Measurements from ENCODE around the gene EVC. TPM values are rescaled to one million over a fixed set of nuclear protein-coding genes. Genes with fewer than 3 reads are reported as not detected.

The EVC gene
- total RNA-seq, 1 experiment from 2014 or later: 29.0 TPM

GRCh38 chr4:5784960-5785611 lies 74.1 kb downstream of the EVC start:
- H3K36me3 Mint-ChIP-seq (ENCODE audit: insufficient read depth, unreplicated experiment): peaks cover 70% of the 10 kb centered on the region
- no peak overlapping the region for H3K4me3 Mint-ChIP-seq (ENCODE audit: unreplicated experiment)
- TF ChIP-seq CTCF (IDR thresholded peaks at IDR 0.05; ENCODE audit: unreplicated experiment): no peak
- DNase-seq (ENCODE audit: unreplicated experiment): no peak
- H3K9me3 Mint-ChIP-seq (ENCODE audit: unreplicated experiment): no peaks in the 10 kb centered on the region
- ChIA-PET POLR2A (interaction anchor here (1.7 kb wide), 1 partner anchor 12 kb away, joined by 8 read pairs; no protein-coding TSS in a partner anchor), CTCF (interaction anchor here (1.0 to 1.2 kb wide), 2 partner anchors 11 to 385 kb away, joined by 3 read pairs; no protein-coding TSS in a partner anchor)
- BruUV-seq (replicated peaks): no TSS peak
- H3K4me1 Mint-ChIP-seq (ENCODE audit: insufficient read depth, unreplicated experiment): peaks cover 9% of the 10 kb centered on the region
- intact Hi-C loops (cut with micrococcal nuclease): no loop called here
- H3K27me3 Mint-ChIP-seq (ENCODE audit: insufficient read depth, unreplicated experiment): no peaks in the 10 kb centered on the region
- no peak overlapping the region for H3K27ac Mint-ChIP-seq (ENCODE audit: low read depth, unreplicated experiment)

- ChIA-PET CTCF (interaction anchor here (0.8 to 1.2 kb wide), 3 partner anchors 12 to 771 kb away, joined by 3 read pairs; no protein-coding TSS in a partner anchor), POLR2A (interaction anchor here (1.0 to 1.7 kb wide), 4 partner anchors 13 to 75 kb away, joined by 3 to 8 read pairs (median 4); partner anchors contain the start of gene EVC)
- no TSS peak for BruUV-seq (replicated peaks)
- Mint-ChIP-seq H3K4me3 (ENCODE audit: unreplicated experiment) (no peak overlapping the region), H3K27ac (ENCODE audit: low read depth, unreplicated experiment) (peak overlapping the region; percentile 58), H3K9me3 (ENCODE audit: unreplicated experiment) (no peaks in the 10 kb centered on the region), H3K36me3 (ENCODE audit: insufficient read depth, unreplicated experiment) (peaks cover 78% of the 10 kb centered on the region), H3K27me3 (ENCODE audit: insufficient read depth, unreplicated experiment) (no peaks in the 10 kb centered on the region), H3K4me1 (ENCODE audit: insufficient read depth, unreplicated experiment) (peaks cover 9% of the 10 kb centered on the region)
- intact Hi-C loops (cut with micrococcal nuclease): loop anchor here (2.0 kb wide), 1 partner anchor 27 kb away; no protein-coding TSS in a partner anchor
- no peak for TF ChIP-seq CTCF (IDR thresholded peaks at IDR 0.05; ENCODE audit: unreplicated experiment)
- peak; percentile 69 for DNase-seq (ENCODE audit: unreplicated experiment)
Measured at GRCh38 chr4:5785806-5786680, 75.0 kb downstream of the EVC start.

GRCh38 chr4:5787311-5787710 lies 76.3 kb downstream of the EVC start:
- Mint-ChIP-seq H3K27me3 (ENCODE audit: insufficient read depth, unreplicated experiment) (no peaks in the 10 kb centered on the region), H3K4me1 (ENCODE audit: insufficient read depth, unreplicated experiment) (peaks cover 9% of the 10 kb centered on the region), H3K9me3 (ENCODE audit: unreplicated experiment) (no peaks in the 10 kb centered on the region), H3K27ac (ENCODE audit: low read depth, unreplicated experiment) (no peak overlapping the region), H3K36me3 (ENCODE audit: insufficient read depth, unreplicated experiment) (peaks cover 74% of the 10 kb centered on the region), H3K4me3 (ENCODE audit: unreplicated experiment) (no peak overlapping the region)
- DNase-seq (ENCODE audit: unreplicated experiment): no peak
- TF ChIP-seq CTCF (IDR thresholded peaks at IDR 0.05; ENCODE audit: unreplicated experiment): no peak
- POLR2A ChIA-PET: interaction anchor here (0.7 kb wide), 1 partner anchor 162 kb away, joined by 3 read pairs; no protein-coding TSS in a partner anchor
- intact Hi-C loops (cut with micrococcal nuclease): loop anchor here (2.0 kb wide), 1 partner anchor 29 kb away; no protein-coding TSS in a partner anchor
- no TSS peak for BruUV-seq (replicated peaks)
- CTCF ChIA-PET: interaction anchor here (0.5 to 1.1 kb wide), 3 partner anchors 121 to 772 kb away, joined by 3 to 4 read pairs (median 3); no protein-coding TSS in a partner anchor

- Mint-ChIP-seq H3K27me3 (ENCODE audit: insufficient read depth, unreplicated experiment) (no peaks in the 10 kb centered on the region), H3K4me3 (ENCODE audit: unreplicated experiment) (no peak overlapping the region), H3K4me1 (ENCODE audit: insufficient read depth, unreplicated experiment) (peaks cover 9% of the 10 kb centered on the region), H3K27ac (ENCODE audit: low read depth, unreplicated experiment) (no peak overlapping the region), H3K9me3 (ENCODE audit: unreplicated experiment) (no peaks in the 10 kb centered on the region), H3K36me3 (ENCODE audit: insufficient read depth, unreplicated experiment) (peaks cover 80% of the 10 kb centered on the region)
- intact Hi-C loops (cut with micrococcal nuclease): no loop called here
- ChIA-PET POLR2A (interaction anchor here (0.7 to 1.3 kb wide), 2 partner anchors 15 to 36 kb away, joined by 3 read pairs; no protein-coding TSS in a partner anchor), CTCF (interaction anchor here (0.6 to 1.1 kb wide), 3 partner anchors 245 to 738 kb away, joined by 3 to 4 read pairs (median 3); no protein-coding TSS in a partner anchor)
- no TSS peak for BruUV-seq (replicated peaks)
- no peak for TF ChIP-seq CTCF (IDR thresholded peaks at IDR 0.05; ENCODE audit: unreplicated experiment)
- no peak for DNase-seq (ENCODE audit: unreplicated experiment)
Measured at GRCh38 chr4:5788144-5788543, 77.1 kb downstream of the EVC start.
